HG02970 (cell line): ENCODE measurements around the gene CHRNA4.
"Not testable (repeated sequence)": the region's sequence is repeated elsewhere in the genome, so short reads cannot be mapped to it uniquely, and the experiment has no call there.

ENCODE experiments used
- ATAC-seq: cut with Tn5 transposase; IDR thresholded peaks from one replicate; pipeline ENCODE4 v1.9.1; 2021; ENCODE audit warnings: mild to moderate bottlenecking, moderate library complexity, moderate number of reproducible peaks; ENCODE audit not compliant: unreplicated experiment, low FRiP score

CHRNA4 gene

GRCh38 chr20:63379872-63380271 is 18.7 kb upstream of the CHRNA4 start:
- ATAC-seq = not testable (repeated sequence)

DNA sequence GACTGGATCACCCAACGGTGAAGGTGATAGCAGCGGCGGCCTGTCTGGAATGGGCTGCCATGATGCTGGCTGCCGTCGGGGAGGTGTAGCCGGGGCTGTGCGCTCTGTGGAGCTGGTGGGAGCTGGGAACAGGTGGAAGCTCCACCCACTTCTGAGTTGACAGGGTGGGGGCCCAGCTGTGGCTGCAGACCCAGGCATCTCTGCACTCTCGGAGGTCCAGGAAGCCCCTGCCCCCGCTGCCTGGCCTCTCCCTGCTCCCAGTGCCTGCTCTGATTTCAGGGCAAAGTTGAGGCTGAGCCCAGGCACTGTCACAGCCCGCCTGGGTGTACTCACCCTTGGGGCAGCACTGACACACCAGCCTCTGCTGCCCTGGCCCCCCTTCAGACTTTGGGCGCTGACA is 18.1 kb upstream of the CHRNA4 start:
- no peak for ATAC-seq

GRCh38 chr20:63378626-63379025 is 17.5 kb upstream of the CHRNA4 start:
- no peak for ATAC-seq

- ATAC-seq = no peak
These were observed 16.8 kb upstream of the CHRNA4 start for GRCh38 chr20:63377951-63378381.

DNA sequence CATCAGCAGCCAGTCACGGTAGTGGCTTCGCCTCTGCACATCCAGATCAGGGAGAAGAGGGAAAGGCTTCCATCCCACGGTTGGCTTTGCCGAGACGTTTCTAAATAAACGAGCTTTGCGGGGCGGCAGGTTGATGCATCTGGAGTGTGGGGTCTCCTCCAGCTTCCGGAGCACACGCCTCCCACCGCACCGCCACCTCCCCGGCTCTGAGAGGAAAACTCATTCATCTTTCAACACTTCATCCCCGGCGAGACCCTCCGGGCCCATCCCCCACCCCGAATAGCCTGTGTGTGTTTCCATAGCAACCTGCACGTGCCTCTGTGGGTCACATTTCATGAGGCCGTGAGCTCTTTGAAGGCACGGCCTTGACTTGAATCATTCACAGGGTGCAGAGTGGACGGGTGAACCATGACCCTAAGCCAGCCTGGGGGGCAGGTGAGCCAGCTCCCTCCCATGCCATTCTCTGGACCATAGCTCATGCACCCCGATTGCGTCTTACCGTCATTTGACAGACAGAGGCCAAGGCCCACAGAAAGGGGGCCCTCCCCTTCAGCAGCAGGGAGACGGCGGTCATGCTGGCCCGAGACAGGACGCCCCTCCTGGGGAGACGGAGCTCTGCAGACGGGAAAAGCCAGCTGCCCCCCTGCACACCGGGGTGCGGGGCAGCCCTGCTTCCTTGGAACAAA is 16.2 kb upstream of the CHRNA4 start:
- no peak for ATAC-seq

GRCh38 chr20:63376283-63377250 is 15.4 kb upstream of the CHRNA4 start:
- ATAC-seq = no peak

GRCh38 chr20:63375438-63375837 is 14.3 kb upstream of the CHRNA4 start:
- no peak for ATAC-seq

DNA sequence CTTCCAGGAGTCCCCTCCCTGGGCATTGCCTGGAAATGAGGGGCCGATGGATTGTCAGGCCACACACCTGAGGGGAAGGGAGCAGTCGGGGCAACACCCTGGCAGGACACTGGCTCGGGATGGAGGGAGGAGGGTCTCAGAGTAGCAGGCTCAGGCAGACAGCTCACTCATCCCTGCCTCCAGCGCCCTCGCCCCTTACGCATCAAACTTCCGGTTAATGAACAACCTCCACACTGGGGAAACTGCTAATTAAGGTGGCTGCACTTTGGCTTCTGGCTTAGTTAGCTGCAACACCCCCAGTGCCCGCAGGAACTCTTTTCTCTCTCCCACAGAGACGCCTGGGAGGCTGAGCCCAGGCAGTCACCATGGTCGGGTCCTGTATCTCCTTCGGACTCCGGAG is 13.4 kb upstream of the CHRNA4 start:
- ATAC-seq = no peak

DNA sequence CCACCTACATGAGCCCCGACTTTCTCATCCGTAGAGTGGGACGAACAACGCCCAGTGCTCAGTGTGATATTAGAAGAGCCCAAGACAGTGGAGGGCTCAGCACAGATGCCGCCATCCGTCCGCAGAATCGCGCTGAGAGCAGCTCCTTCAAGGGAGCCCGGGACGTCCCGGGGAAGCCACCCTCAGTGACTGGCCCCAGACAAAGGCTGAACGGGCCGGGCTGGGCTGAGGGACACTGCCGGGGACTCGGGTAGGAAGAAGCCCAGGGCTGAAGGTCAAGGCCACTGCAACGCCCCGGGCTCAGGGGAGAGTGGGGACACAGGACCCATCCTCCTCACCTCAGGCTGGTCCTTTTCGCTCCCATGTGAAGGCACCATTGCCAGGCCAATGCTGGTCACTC is 12.8 kb upstream of the CHRNA4 start:
- no peak for ATAC-seq

- ATAC-seq = no peak
These were observed 12.1 kb upstream of the CHRNA4 start for GRCh38 chr20:63372971-63373885.

DNA sequence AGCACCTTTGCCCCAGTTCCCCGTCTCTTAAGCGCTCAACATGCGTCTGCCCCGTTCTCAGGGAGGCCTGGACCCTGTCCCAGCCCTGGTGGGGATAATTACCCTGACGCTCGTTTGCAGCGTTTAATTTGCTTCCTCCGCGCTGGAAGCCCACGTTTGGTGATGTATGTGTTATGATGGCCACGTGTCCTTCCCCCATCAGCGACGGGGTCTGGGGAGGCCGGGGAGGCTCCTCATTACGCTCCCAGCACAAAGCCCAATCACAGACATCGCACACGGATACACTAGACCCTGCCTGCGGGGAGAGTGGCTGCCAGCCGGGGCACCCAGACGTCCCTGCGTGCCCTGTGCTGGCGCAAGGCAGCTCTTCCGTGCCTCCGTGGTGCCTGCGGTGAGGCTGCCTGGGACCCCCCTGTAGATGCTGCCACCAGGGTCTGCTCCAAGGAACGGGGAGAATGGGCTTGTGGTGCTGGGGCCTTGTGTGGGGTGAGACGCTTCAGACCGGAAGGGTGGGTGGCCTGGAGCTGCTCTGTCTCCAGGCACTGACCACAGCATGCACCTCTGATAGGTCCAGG is 10.2 kb upstream of the CHRNA4 start:
- no peak for ATAC-seq

DNA sequence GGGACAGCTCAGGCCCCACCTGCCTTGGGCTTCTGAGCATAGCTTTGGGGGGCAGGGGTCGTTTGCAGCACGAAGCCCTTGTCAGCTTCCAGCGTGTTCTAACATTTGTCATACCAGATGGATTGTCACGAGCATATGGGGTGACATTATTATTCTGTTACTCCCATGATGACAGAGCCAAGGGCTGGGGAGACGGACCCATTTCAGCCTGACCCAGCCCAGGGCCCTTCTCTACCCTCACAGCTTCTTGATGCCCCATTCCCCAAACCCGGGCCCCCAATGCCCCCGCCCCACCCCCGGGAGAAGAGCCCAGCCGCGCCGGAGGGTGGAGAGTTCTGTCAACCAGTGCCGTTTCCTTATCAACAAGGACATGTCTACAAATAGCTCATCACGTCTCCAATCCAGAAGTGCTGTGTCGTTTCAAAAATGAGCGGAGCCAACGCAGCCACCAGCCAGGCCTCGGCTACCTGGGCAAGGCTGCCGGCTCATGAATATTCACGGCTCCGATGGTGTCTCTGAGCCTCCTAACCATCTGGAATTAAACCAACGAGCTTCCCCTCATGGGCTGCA is 9.6 kb upstream of the CHRNA4 start:
- no peak for ATAC-seq

DNA sequence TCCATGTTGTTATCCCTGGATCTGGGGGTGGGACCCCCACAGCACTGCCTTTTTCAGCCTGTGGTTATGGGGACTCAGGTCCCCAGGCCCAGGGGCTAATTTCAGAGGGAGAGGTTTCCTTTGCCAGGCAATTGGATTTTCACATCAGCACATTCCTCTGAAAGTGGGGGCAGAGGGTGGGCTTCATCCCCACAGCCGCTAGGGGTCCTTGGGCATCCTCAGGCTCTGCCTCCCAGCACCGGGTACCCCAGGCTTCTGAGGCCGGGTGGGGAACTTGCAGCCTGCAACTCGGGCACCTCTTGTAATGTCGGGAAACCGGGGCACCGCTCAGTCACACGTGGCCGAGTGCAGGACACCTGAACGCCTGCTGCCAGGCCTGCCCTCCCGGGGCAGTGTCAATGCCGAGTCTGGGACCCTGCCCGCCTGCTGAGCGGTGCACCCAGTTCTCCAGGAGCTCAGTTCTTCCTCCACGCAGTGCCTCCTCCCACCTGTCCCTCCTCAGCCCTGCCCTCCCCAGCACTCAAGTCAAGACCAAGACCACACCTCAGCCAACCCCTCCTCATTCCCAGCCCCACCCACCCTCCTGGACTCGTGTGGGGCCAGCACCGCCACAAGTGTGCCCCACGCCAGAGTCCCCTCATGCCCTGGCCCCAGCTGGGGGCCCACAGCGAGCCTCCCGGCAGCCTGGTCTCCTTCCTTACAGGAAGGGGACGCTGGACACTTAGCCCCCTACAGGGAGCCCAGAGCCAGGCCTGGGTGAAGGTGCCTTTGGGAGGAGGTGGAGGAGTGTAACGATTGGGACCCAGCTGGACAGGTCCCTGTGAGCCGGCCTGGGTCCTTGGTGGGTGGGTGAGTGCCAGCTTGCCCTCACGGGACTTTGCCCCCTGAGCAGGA is 8.8 kb upstream of the CHRNA4 start:
- ATAC-seq = no peak

DNA sequence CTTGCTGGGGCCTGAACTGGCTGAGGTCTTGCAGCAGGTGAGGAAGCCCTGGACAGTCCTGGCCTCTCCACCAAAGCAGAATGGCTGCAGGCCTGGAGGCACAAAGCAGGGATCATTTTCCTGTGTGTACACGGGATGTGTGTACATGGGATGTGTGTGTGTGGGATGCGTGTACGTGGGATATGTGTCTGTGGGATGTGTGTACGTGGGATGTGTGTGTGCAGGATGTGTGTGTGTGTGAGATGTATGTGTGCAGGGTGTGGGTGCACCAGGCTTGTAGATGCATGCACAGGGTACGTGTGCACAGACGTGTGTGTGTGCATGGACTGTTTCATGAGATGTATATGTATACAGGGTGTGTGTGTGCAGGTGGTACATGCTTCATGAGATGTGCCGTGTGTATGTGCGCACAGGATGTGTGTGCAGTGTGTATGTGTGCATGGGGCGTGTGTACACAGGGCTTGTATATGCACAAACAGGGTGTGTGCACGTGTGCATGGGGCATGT is 7.9 kb upstream of the CHRNA4 start:
- ATAC-seq = no peak

- no peak for ATAC-seq
These were observed 7.0 kb upstream of the CHRNA4 start for GRCh38 chr20:63368151-63368550.

DNA sequence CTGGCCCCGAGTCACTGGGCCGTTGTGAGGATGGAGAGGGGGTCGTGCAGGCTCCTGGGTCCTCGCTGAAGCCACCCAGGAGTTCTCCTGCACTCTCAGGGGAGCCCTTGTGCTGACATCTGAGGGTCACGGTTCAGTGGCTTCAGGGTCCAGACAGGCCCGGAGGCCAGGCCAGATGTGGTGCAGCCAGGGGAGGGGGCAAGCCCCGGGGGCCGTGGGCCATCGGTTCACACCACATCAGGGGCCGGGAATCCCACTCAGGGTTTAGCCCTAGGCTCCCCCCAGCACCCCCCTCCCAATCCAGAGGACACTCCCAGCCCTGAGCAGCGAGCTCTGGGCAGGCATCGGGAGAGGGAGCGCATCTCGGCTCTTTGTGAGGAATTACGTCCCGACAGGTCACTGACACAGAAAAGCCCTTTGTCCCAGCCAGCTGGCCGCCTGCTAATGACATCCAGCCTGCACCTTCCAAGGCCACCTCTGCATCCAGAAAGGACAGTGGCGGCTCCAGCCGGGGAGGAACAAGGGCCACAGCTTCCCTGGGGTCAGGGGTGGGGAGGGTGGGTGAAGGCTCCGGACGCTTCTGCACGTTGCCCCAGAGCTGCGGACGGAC is 6.4 kb upstream of the CHRNA4 start:
- no peak for ATAC-seq

- ATAC-seq = no peak
These were observed 5.5 kb upstream of the CHRNA4 start for GRCh38 chr20:63366390-63367365.
